ENCODE data around the gene ISY1.

- TF ChIP-seq POLR2AphosphoS5 (IDR thresholded peaks at IDR 0.05; ENCODE audit: low read depth) (no peak), CTCF (IDR thresholded peaks at IDR 0.05; ENCODE audit: insufficient read depth, low read length) (no peak), REST (IDR thresholded peaks at IDR 0.05; ENCODE audit: insufficient replicate concordance, low read depth) (no peak), GABPA (IDR thresholded peaks at IDR 0.05; ENCODE audit: low read depth) (no peak), SPI1 (IDR thresholded peaks at IDR 0.05; ENCODE audit: borderline replicate concordance, low read depth) (no peak)
Observed at GRCh38 chr3:129130291-129130813, 30.5 kb downstream of the ISY1 start.

All from HL-60 (cell line).